Brain pericyte (primary cell): ENCODE data around the gene SORBS1.

ENCODE experiments used
- DNase-seq: peaks from one replicate; pipeline ENCODE4 v3.0.0-alpha.2; 2012; ENCODE audit warnings: low read depth, low spot score

SORBS1 gene

GRCh38 chr10:95561177-95561863, at the start of gene SORBS1:
SORBS1 (minus strand) TSS chr10:95561371; CDS start chr10:95441135, 120,236 bp downstream.
- peak; percentile 81 for DNase-seq

- DNase-seq = no peak
These were observed 49.6 kb upstream of the SORBS1 start for GRCh38 chr10:95610727-95611126.

- DNase-seq = no peak
These were observed 45.8 kb upstream of the SORBS1 start for GRCh38 chr10:95606922-95607321.

GRCh38 chr10:95605163-95605562, 44.0 kb upstream of the SORBS1 start:
- DNase-seq = no peak

- DNase-seq = no peak
These were observed 43.5 kb upstream of the SORBS1 start for GRCh38 chr10:95604630-95605029.

- no peak for DNase-seq
These were observed 41.2 kb upstream of the SORBS1 start for GRCh38 chr10:95602382-95602781.

- DNase-seq = peak; percentile 51
These were observed 40.0 kb upstream of the SORBS1 start for GRCh38 chr10:95601116-95601719.

GRCh38 chr10:95600158-95600557, 39.0 kb upstream of the SORBS1 start:
- DNase-seq = no peak

- no peak for DNase-seq
These were observed 36.6 kb upstream of the SORBS1 start for GRCh38 chr10:95597788-95598187.

- DNase-seq = no peak
These were observed 26.9 kb upstream of the SORBS1 start for GRCh38 chr10:95588025-95588424.

- DNase-seq = no peak
These were observed 18.8 kb upstream of the SORBS1 start for GRCh38 chr10:95579835-95580535.

GRCh38 chr10:95579292-95579691, 18.1 kb upstream of the SORBS1 start:
- DNase-seq = no peak

- DNase-seq = no peak
These were observed 17.4 kb upstream of the SORBS1 start for GRCh38 chr10:95578619-95579018.

- DNase-seq = no peak
These were observed 13.6 kb upstream of the SORBS1 start for GRCh38 chr10:95574649-95575365.

- DNase-seq = no peak
These were observed 12.9 kb upstream of the SORBS1 start for GRCh38 chr10:95573964-95574604.

- DNase-seq = no peak
These were observed 12.4 kb upstream of the SORBS1 start for GRCh38 chr10:95573527-95573926.

- no peak for DNase-seq
These were observed 11.1 kb upstream of the SORBS1 start for GRCh38 chr10:95572131-95572820.

GRCh38 chr10:95571390-95571789, 10.2 kb upstream of the SORBS1 start:
- DNase-seq = no peak

- no peak for DNase-seq
These were observed 8.2 kb upstream of the SORBS1 start for GRCh38 chr10:95569368-95569767.

GRCh38 chr10:95567903-95568630, 6.9 kb upstream of the SORBS1 start:
- DNase-seq = no peak
